Measurements from ENCODE around the gene INSYN2A. TPM values are rescaled to one million over a fixed set of nuclear protein-coding genes. Genes with fewer than 3 reads are reported as not detected.

The INSYN2A gene
- polyA plus RNA-seq, 4 donors, result 0.22 to 0.68 (median 0.25) TPM

- Histone ChIP-seq H3K4me1 (ENCODE audit: control insufficient read depth in 3 of 3, insufficient read depth in 2 of 3, low read depth in 1 of 3, low read length in 2 of 3) (peaks cover 0 to 5% (median 0%) of the 10 kb centered on the region in 3 donors), H3K27ac (ENCODE audit: low read depth in 1 of 3, low read length in 2 of 3) (no peak overlapping the region), H3K9me3 (ENCODE audit: control insufficient read depth in 2 of 2, insufficient read depth in 1 of 2, low read depth in 1 of 2, low read length in 1 of 2) (no peaks in the 10 kb centered on the region), H3K36me3 (ENCODE audit: control insufficient read depth in 3 of 3, insufficient read depth in 2 of 3, low read depth in 1 of 3, low read length in 3 of 3) (no peaks in the 10 kb centered on the region), H3K27me3 (ENCODE audit: control insufficient read depth in 3 of 3, insufficient read depth in 3 of 3, low read length in 3 of 3) (no peaks in the 10 kb centered on the region), H3K4me3 (ENCODE audit: low read depth in 1 of 3, low read length in 3 of 3) (no peak overlapping the region)
- DNase-seq (peak; percentile 17 to 21), FAIRE-seq (no peak)
- 19 to 67% (median 43%) methylated on average over 1 of the region's 1 CpG for WGBS, 3 donors
Measured at GRCh38 chr10:127227663-127228062, 31.3 kb upstream of the INSYN2A start.

- FAIRE-seq (no peak), DNase-seq (no peak)
- peaks cover 0 to 5% (median 0%) of the 10 kb centered on the region in 3 donors for H3K4me1 ChIP-seq (ENCODE audit: control insufficient read depth in 3 of 3, insufficient read depth in 2 of 3, low read depth in 1 of 3, low read length in 2 of 3)
- H3K9me3 ChIP-seq (ENCODE audit: control insufficient read depth in 2 of 2, insufficient read depth in 1 of 2, low read depth in 1 of 2, low read length in 1 of 2), result no peaks in the 10 kb centered on the region
- no peak overlapping the region for H3K4me3 ChIP-seq (ENCODE audit: low read depth in 1 of 3, low read length in 3 of 3)
- H3K27ac ChIP-seq (ENCODE audit: low read depth in 1 of 3, low read length in 2 of 3), result no peak overlapping the region
- 92 to 94% (median 94%) methylated on average over 10 of the region's 10 CpGs for WGBS, 3 donors
- no peaks in the 10 kb centered on the region for H3K27me3 ChIP-seq (ENCODE audit: control insufficient read depth in 3 of 3, insufficient read depth in 3 of 3, low read length in 3 of 3)
- no peaks in the 10 kb centered on the region for H3K36me3 ChIP-seq (ENCODE audit: control insufficient read depth in 3 of 3, insufficient read depth in 2 of 3, low read depth in 1 of 3, low read length in 3 of 3)
Measured at GRCh38 chr10:127227027-127227426, 30.6 kb upstream of the INSYN2A start.

- peaks cover 0 to 4% of the 10 kb centered on the region in 2 donors for H3K9me3 ChIP-seq (ENCODE audit: control insufficient read depth in 2 of 2, insufficient read depth in 1 of 2, low read depth in 1 of 2, low read length in 1 of 2)
- H3K27me3 ChIP-seq (ENCODE audit: control insufficient read depth in 3 of 3, insufficient read depth in 3 of 3, low read length in 3 of 3), result no peaks in the 10 kb centered on the region
- DNase-seq (no peak), FAIRE-seq (no peak)
- no peak overlapping the region for H3K27ac ChIP-seq (ENCODE audit: low read depth in 1 of 3, low read length in 2 of 3)
- no peak overlapping the region for H3K4me3 ChIP-seq (ENCODE audit: low read depth in 1 of 3, low read length in 3 of 3)
- no peaks in the 10 kb centered on the region for H3K4me1 ChIP-seq (ENCODE audit: control insufficient read depth in 3 of 3, insufficient read depth in 2 of 3, low read depth in 1 of 3, low read length in 2 of 3)
- no peaks in the 10 kb centered on the region for H3K36me3 ChIP-seq (ENCODE audit: control insufficient read depth in 3 of 3, insufficient read depth in 2 of 3, low read depth in 1 of 3, low read length in 3 of 3)
- WGBS, 3 donors, result 74 to 86% (median 85%) methylated on average over 3 of the region's 3 CpGs
Measured at GRCh38 chr10:127221281-127221680, 24.9 kb upstream of the INSYN2A start.

- Histone ChIP-seq H3K36me3 (ENCODE audit: control insufficient read depth in 3 of 3, insufficient read depth in 2 of 3, low read depth in 1 of 3, low read length in 3 of 3) (peaks cover 0 to 3% (median 0%) of the 10 kb centered on the region in 3 donors), H3K27me3 (ENCODE audit: control insufficient read depth in 3 of 3, insufficient read depth in 3 of 3, low read length in 3 of 3) (no peaks in the 10 kb centered on the region), H3K9me3 (ENCODE audit: control insufficient read depth in 2 of 2, insufficient read depth in 1 of 2, low read depth in 1 of 2, low read length in 1 of 2) (peaks cover 0 to 4% of the 10 kb centered on the region in 2 donors), H3K4me3 (ENCODE audit: low read depth in 1 of 3, low read length in 3 of 3) (no peak overlapping the region), H3K4me1 (ENCODE audit: control insufficient read depth in 3 of 3, insufficient read depth in 2 of 3, low read depth in 1 of 3, low read length in 2 of 3) (no peaks in the 10 kb centered on the region), H3K27ac (ENCODE audit: low read depth in 1 of 3, low read length in 2 of 3) (no peak overlapping the region)
- FAIRE-seq, result no peak
- DNase-seq, result no peak
- WGBS, 3 donors, result 82 to 91% (median 88%) methylated on average over 3 of the region's 3 CpGs
Measured at GRCh38 chr10:127218658-127219057, 22.3 kb upstream of the INSYN2A start.

GRCh38 chr10:127216786-127217185 is 20.4 kb upstream of the INSYN2A start:
- WGBS, 3 donors, result 68 to 80% (median 76%) methylated on average over 3 of the region's 3 CpGs
- H3K36me3 ChIP-seq (ENCODE audit: control insufficient read depth in 3 of 3, insufficient read depth in 2 of 3, low read depth in 1 of 3, low read length in 3 of 3), result peaks cover 0 to 3% (median 0%) of the 10 kb centered on the region in 3 donors
- DNase-seq, result no peak
- no peak overlapping the region for H3K27ac ChIP-seq (ENCODE audit: low read depth in 1 of 3, low read length in 2 of 3)
- no peaks in the 10 kb centered on the region for H3K4me1 ChIP-seq (ENCODE audit: control insufficient read depth in 3 of 3, insufficient read depth in 2 of 3, low read depth in 1 of 3, low read length in 2 of 3)
- no peak overlapping the region for H3K4me3 ChIP-seq (ENCODE audit: low read depth in 1 of 3, low read length in 3 of 3)
- no peak for FAIRE-seq
- H3K27me3 ChIP-seq (ENCODE audit: control insufficient read depth in 3 of 3, insufficient read depth in 3 of 3, low read length in 3 of 3), result no peaks in the 10 kb centered on the region
- H3K9me3 ChIP-seq (ENCODE audit: control insufficient read depth in 2 of 2, insufficient read depth in 1 of 2, low read depth in 1 of 2, low read length in 1 of 2), result peaks cover 0 to 4% of the 10 kb centered on the region in 2 donors

- Histone ChIP-seq H3K36me3 (ENCODE audit: control insufficient read depth in 3 of 3, insufficient read depth in 2 of 3, low read depth in 1 of 3, low read length in 3 of 3) (peaks cover 0 to 3% (median 0%) of the 10 kb centered on the region in 3 donors), H3K4me3 (ENCODE audit: low read depth in 1 of 3, low read length in 3 of 3) (no peak overlapping the region), H3K9me3 (ENCODE audit: control insufficient read depth in 2 of 2, insufficient read depth in 1 of 2, low read depth in 1 of 2, low read length in 1 of 2) (peaks cover 0 to 4% of the 10 kb centered on the region in 2 donors), H3K27ac (ENCODE audit: low read depth in 1 of 3, low read length in 2 of 3) (no peak overlapping the region), H3K4me1 (ENCODE audit: control insufficient read depth in 3 of 3, insufficient read depth in 2 of 3, low read depth in 1 of 3, low read length in 2 of 3) (no peaks in the 10 kb centered on the region), H3K27me3 (ENCODE audit: control insufficient read depth in 3 of 3, insufficient read depth in 3 of 3, low read length in 3 of 3) (no peaks in the 10 kb centered on the region)
- DNase-seq (no peak), FAIRE-seq (no peak)
- 87 to 91% (median 90%) methylated on average over 5 of the region's 5 CpGs for WGBS, 3 donors
Measured at GRCh38 chr10:127216274-127216673, 19.9 kb upstream of the INSYN2A start.

GRCh38 chr10:127215866-127216265 is 19.5 kb upstream of the INSYN2A start:
- Histone ChIP-seq H3K36me3 (ENCODE audit: control insufficient read depth in 3 of 3, insufficient read depth in 2 of 3, low read depth in 1 of 3, low read length in 3 of 3) (peaks cover 0 to 3% (median 0%) of the 10 kb centered on the region in 3 donors), H3K27ac (ENCODE audit: low read depth in 1 of 3, low read length in 2 of 3) (no peak overlapping the region), H3K4me3 (ENCODE audit: low read depth in 1 of 3, low read length in 3 of 3) (no peak overlapping the region), H3K4me1 (ENCODE audit: control insufficient read depth in 3 of 3, insufficient read depth in 2 of 3, low read depth in 1 of 3, low read length in 2 of 3) (no peaks in the 10 kb centered on the region), H3K27me3 (ENCODE audit: control insufficient read depth in 3 of 3, insufficient read depth in 3 of 3, low read length in 3 of 3) (no peaks in the 10 kb centered on the region), H3K9me3 (ENCODE audit: control insufficient read depth in 2 of 2, insufficient read depth in 1 of 2, low read depth in 1 of 2, low read length in 1 of 2) (peaks cover 0 to 4% of the 10 kb centered on the region in 2 donors)
- no peak for FAIRE-seq
- DNase-seq, result no peak
- WGBS, 3 donors, result 74 to 80% (median 77%) methylated on average over 4 of the region's 4 CpGs

- 74 to 85% (median 84%) methylated on average over 7 of the region's 7 CpGs for WGBS, 3 donors
Measured at GRCh38 chr10:127210936-127211466, 14.6 kb upstream of the INSYN2A start.

GRCh38 chr10:127207081-127207480 is 10.7 kb upstream of the INSYN2A start:
- Histone ChIP-seq H3K27me3 (ENCODE audit: control insufficient read depth in 3 of 3, insufficient read depth in 3 of 3, low read length in 3 of 3) (no peaks in the 10 kb centered on the region), H3K4me3 (ENCODE audit: low read depth in 1 of 3, low read length in 3 of 3) (no peak overlapping the region), H3K9me3 (ENCODE audit: control insufficient read depth in 2 of 2, insufficient read depth in 1 of 2, low read depth in 1 of 2, low read length in 1 of 2) (no peaks in the 10 kb centered on the region), H3K27ac (ENCODE audit: low read depth in 1 of 3, low read length in 2 of 3) (no peak overlapping the region), H3K4me1 (ENCODE audit: control insufficient read depth in 3 of 3, insufficient read depth in 2 of 3, low read depth in 1 of 3, low read length in 2 of 3) (no peaks in the 10 kb centered on the region), H3K36me3 (ENCODE audit: control insufficient read depth in 3 of 3, insufficient read depth in 2 of 3, low read depth in 1 of 3, low read length in 3 of 3) (peaks cover 0 to 14% (median 0%) of the 10 kb centered on the region in 3 donors)
- DNase-seq (no peak), FAIRE-seq (no peak)
- WGBS, 3 donors, result 64 to 80% (median 69%) methylated on average over 2 of the region's 2 CpGs

More at GRCh38 chr10:127210936-127211466, 14.6 kb upstream of the INSYN2A start:
- H3K27me3 ChIP-seq (ENCODE audit: control insufficient read depth in 3 of 3, insufficient read depth in 3 of 3, low read length in 3 of 3), result no peaks in the 10 kb centered on the region
- H3K9me3 ChIP-seq (ENCODE audit: control insufficient read depth in 2 of 2, insufficient read depth in 1 of 2, low read depth in 1 of 2, low read length in 1 of 2), result no peaks in the 10 kb centered on the region
- no peak overlapping the region for H3K4me3 ChIP-seq (ENCODE audit: low read depth in 1 of 3, low read length in 3 of 3)
- FAIRE-seq (no peak), DNase-seq (no peak)
- H3K36me3 ChIP-seq (ENCODE audit: control insufficient read depth in 3 of 3, insufficient read depth in 2 of 3, low read depth in 1 of 3, low read length in 3 of 3), result peaks cover 0 to 7% (median 0%) of the 10 kb centered on the region in 3 donors
- no peak overlapping the region for H3K27ac ChIP-seq (ENCODE audit: low read depth in 1 of 3, low read length in 2 of 3)
- H3K4me1 ChIP-seq (ENCODE audit: control insufficient read depth in 3 of 3, insufficient read depth in 2 of 3, low read depth in 1 of 3, low read length in 2 of 3), result no peaks in the 10 kb centered on the region

Measured in small intestine (tissue), 7 donors.